IgD-negative memory B cell (primary cell): Measurements from ENCODE around the gene PTPRM. TPM values are rescaled to one million over a fixed set of nuclear protein-coding genes. Genes with fewer than 3 reads are reported as not detected.

Experiments
- H3K27ac Mint-ChIP-seq, 3 donors: one replicate each; pipeline ENCODE4 v1.8.0; 2020 to 2022; ENCODE audit warnings: mild to moderate bottlenecking in 3 of 3, mixed read lengths in 3 of 3, moderate library complexity in 1 of 3
- H3K27me3 Mint-ChIP-seq: one replicate; pipeline ENCODE4 v1.8.0; 2021; ENCODE audit warnings: mixed read lengths
- H3K36me3 Mint-ChIP-seq: one replicate; pipeline ENCODE4 v1.8.0; 2020; ENCODE audit warnings: mild to moderate bottlenecking, mixed read lengths
- H3K4me1 Mint-ChIP-seq, 3 donors: one replicate each; pipeline ENCODE4 v1.8.0; 2020 to 2022; ENCODE audit warnings: mixed read lengths in 3 of 3, mild to moderate bottlenecking in 1 of 3
- H3K4me3 Mint-ChIP-seq, 4 donors: one replicate each; pipeline ENCODE4 v1.8.0; 2020 to 2022; ENCODE audit warnings: mild to moderate bottlenecking in 4 of 4, mixed read lengths in 4 of 4, moderate library complexity in 3 of 4
- H3K9me3 Mint-ChIP-seq, 3 donors: one replicate each; pipeline ENCODE4 v1.8.0; 2020 to 2021; ENCODE audit warnings: mixed read lengths in 3 of 3, mild to moderate bottlenecking in 1 of 3
- polyA plus RNA-seq: library from polyadenylated mRNA; unstranded; fragments of 300-500 nt; fragmentation: Illumina TruSeq; gene quantifications from one replicate; pipeline ENCODE4 v1.2.3, GENCODE V29; 2021

PTPRM gene
- polyA plus RNA-seq, 1 donor from 2014 or later: 0.61 TPM

GRCh38 chr18:7793100-7793499 is 226.0 kb downstream of the PTPRM start:
- H3K4me1 Mint-ChIP-seq: no peaks in the 10 kb centered on the region
- no peak overlapping the region for H3K27ac Mint-ChIP-seq
- peaks cover 0 to 2% (median 0%) of the 10 kb centered on the region in 3 donors for H3K9me3 Mint-ChIP-seq
- no peaks in the 10 kb centered on the region for H3K36me3 Mint-ChIP-seq
- no peak overlapping the region for H3K4me3 Mint-ChIP-seq
- no peaks in the 10 kb centered on the region for H3K27me3 Mint-ChIP-seq

- H3K27me3 Mint-ChIP-seq: no peaks in the 10 kb centered on the region
Measured at GRCh38 chr18:7803956-7804469, 236.9 kb downstream of the PTPRM start.

GRCh38 chr18:7805096-7805495 is 238.0 kb downstream of the PTPRM start:
- no peak overlapping the region for H3K27ac Mint-ChIP-seq
- no peaks in the 10 kb centered on the region for H3K27me3 Mint-ChIP-seq
- no peak overlapping the region for H3K4me3 Mint-ChIP-seq
- no peaks in the 10 kb centered on the region for H3K4me1 Mint-ChIP-seq
- H3K9me3 Mint-ChIP-seq: peaks cover 0 to 1% (median under 1%) of the 10 kb centered on the region in 3 donors
- peaks cover 2% of the 10 kb centered on the region for H3K36me3 Mint-ChIP-seq

More at GRCh38 chr18:7803956-7804469, 236.9 kb downstream of the PTPRM start:
- peaks cover 2% of the 10 kb centered on the region for H3K36me3 Mint-ChIP-seq
- no peak overlapping the region for H3K4me3 Mint-ChIP-seq
- H3K9me3 Mint-ChIP-seq: no peaks in the 10 kb centered on the region
- no peak overlapping the region for H3K27ac Mint-ChIP-seq
- no peaks in the 10 kb centered on the region for H3K4me1 Mint-ChIP-seq

GRCh38 chr18:7805880-7806279 is 238.8 kb downstream of the PTPRM start:
- peaks cover 2% of the 10 kb centered on the region for H3K36me3 Mint-ChIP-seq
- H3K27ac Mint-ChIP-seq: no peak overlapping the region
- H3K27me3 Mint-ChIP-seq: no peaks in the 10 kb centered on the region
- no peaks in the 10 kb centered on the region for H3K4me1 Mint-ChIP-seq
- peaks cover 0 to 4% (median 1%) of the 10 kb centered on the region in 3 donors for H3K9me3 Mint-ChIP-seq
- H3K4me3 Mint-ChIP-seq: no peak overlapping the region

GRCh38 chr18:7807936-7808453 is 240.9 kb downstream of the PTPRM start:
- Mint-ChIP-seq H3K36me3 (no peaks in the 10 kb centered on the region), H3K4me3 (no peak overlapping the region), H3K27ac (no peak overlapping the region), H3K27me3 (no peaks in the 10 kb centered on the region), H3K9me3 (peaks cover 0 to 4% (median 3%) of the 10 kb centered on the region in 3 donors), H3K4me1 (no peaks in the 10 kb centered on the region)

GRCh38 chr18:7808992-7809391 is 241.9 kb downstream of the PTPRM start:
- peaks cover 2 to 4% (median 4%) of the 10 kb centered on the region in 3 donors for H3K9me3 Mint-ChIP-seq
- no peak overlapping the region for H3K4me3 Mint-ChIP-seq
- no peaks in the 10 kb centered on the region for H3K36me3 Mint-ChIP-seq
- no peaks in the 10 kb centered on the region for H3K27me3 Mint-ChIP-seq
- no peaks in the 10 kb centered on the region for H3K4me1 Mint-ChIP-seq
- no peak overlapping the region for H3K27ac Mint-ChIP-seq

- Mint-ChIP-seq H3K9me3 (peaks cover 3 to 6% (median 4%) of the 10 kb centered on the region in 3 donors), H3K4me1 (no peaks in the 10 kb centered on the region), H3K27ac (no peak overlapping the region), H3K27me3 (no peaks in the 10 kb centered on the region), H3K4me3 (no peak overlapping the region), H3K36me3 (no peaks in the 10 kb centered on the region)
Measured at GRCh38 chr18:7809455-7809854, 242.3 kb downstream of the PTPRM start.

GRCh38 chr18:7809978-7810377 is 242.9 kb downstream of the PTPRM start:
- Mint-ChIP-seq H3K27ac (no peak overlapping the region), H3K4me1 (no peaks in the 10 kb centered on the region), H3K9me3 (peaks cover 3 to 11% (median 4%) of the 10 kb centered on the region in 3 donors), H3K27me3 (no peaks in the 10 kb centered on the region), H3K4me3 (no peak overlapping the region), H3K36me3 (no peaks in the 10 kb centered on the region)

- no peaks in the 10 kb centered on the region for H3K4me1 Mint-ChIP-seq
- H3K27ac Mint-ChIP-seq: no peak overlapping the region
- H3K36me3 Mint-ChIP-seq: no peaks in the 10 kb centered on the region
- H3K9me3 Mint-ChIP-seq: peaks cover 3 to 17% (median 4%) of the 10 kb centered on the region in 3 donors
- H3K27me3 Mint-ChIP-seq: no peaks in the 10 kb centered on the region
- H3K4me3 Mint-ChIP-seq: no peak overlapping the region
Measured at GRCh38 chr18:7812431-7813063, 245.4 kb downstream of the PTPRM start.

GRCh38 chr18:7813131-7813530 is 246.0 kb downstream of the PTPRM start:
- Mint-ChIP-seq H3K9me3 (peaks cover 3 to 19% (median 4%) of the 10 kb centered on the region in 3 donors), H3K4me3 (no peak overlapping the region), H3K36me3 (no peaks in the 10 kb centered on the region), H3K4me1 (no peaks in the 10 kb centered on the region), H3K27me3 (no peaks in the 10 kb centered on the region), H3K27ac (no peak overlapping the region)

- Mint-ChIP-seq H3K4me3 (peak overlapping the region in 1 of 4 donors; percentile 26), H3K4me1 (no peaks in the 10 kb centered on the region), H3K27me3 (no peaks in the 10 kb centered on the region), H3K27ac (no peak overlapping the region), H3K36me3 (peaks cover 1% of the 10 kb centered on the region), H3K9me3 (peaks cover 3 to 19% (median 3%) of the 10 kb centered on the region in 3 donors)
Measured at GRCh38 chr18:7814754-7815315, 247.7 kb downstream of the PTPRM start.

- Mint-ChIP-seq H3K4me3 (no peak overlapping the region), H3K36me3 (peaks cover 1% of the 10 kb centered on the region), H3K27me3 (no peaks in the 10 kb centered on the region), H3K4me1 (no peaks in the 10 kb centered on the region), H3K27ac (no peak overlapping the region), H3K9me3 (peaks cover 3 to 15% (median 3%) of the 10 kb centered on the region in 3 donors)
Measured at GRCh38 chr18:7815787-7816186, 248.7 kb downstream of the PTPRM start.

- Mint-ChIP-seq H3K27ac (no peak overlapping the region), H3K27me3 (no peaks in the 10 kb centered on the region), H3K4me1 (no peaks in the 10 kb centered on the region), H3K4me3 (no peak overlapping the region), H3K36me3 (peaks cover 1% of the 10 kb centered on the region), H3K9me3 (peaks cover 3 to 15% (median 3%) of the 10 kb centered on the region in 3 donors)
Measured at GRCh38 chr18:7817575-7818230, 250.6 kb downstream of the PTPRM start.

- H3K36me3 Mint-ChIP-seq: peaks cover 1% of the 10 kb centered on the region
Measured at GRCh38 chr18:7821784-7822183, 254.7 kb downstream of the PTPRM start.

More at GRCh38 chr18:7821784-7822183, 254.7 kb downstream of the PTPRM start:
- Mint-ChIP-seq H3K4me3 (no peak overlapping the region), H3K27me3 (no peaks in the 10 kb centered on the region), H3K4me1 (no peaks in the 10 kb centered on the region), H3K27ac (no peak overlapping the region), H3K9me3 (peaks cover 0 to 4% (median 0%) of the 10 kb centered on the region in 3 donors)
